Measurements from ENCODE around the gene CCDC197.

- TF ChIP-seq CTCF (IDR thresholded peaks at IDR 0.05; ENCODE audit: low read depth, low read length, missing input control): no peak
- no peak for TF ChIP-seq RAD21 (IDR thresholded peaks at IDR 0.05)
- TF ChIP-seq REST (IDR thresholded peaks at IDR 0.05): no peak
- no peak for TF ChIP-seq RXRA (IDR thresholded peaks at IDR 0.05)
- TF ChIP-seq HNF4A (conservative IDR thresholded peaks at IDR 0.05): no peak
These were observed 31.1 kb upstream of the CCDC197 start for GRCh38 chr14:93965946-93966474.
